Gastrocnemius medialis (tissue), 4 donors: Measurements from ENCODE around the gene AK5.

Experiments
- CTCF ChIP-seq, 5 experiments: fragments of 450-650 bp in 3 of 5; fragments of 200-600 bp in 2 of 5; sonication (generic) in 2 of 5; IDR thresholded peaks in 4 of 5; conservative IDR thresholded peaks in 1 of 5; 1 replicate in 4 of 5; 2 replicates in 1 of 5; pipeline ENCODE4 v1.5.1; 2016 to 2019; ENCODE audit warnings: antibody characterized with exemption in 5 of 5, mild to moderate bottlenecking in 3 of 5, moderate library complexity in 3 of 5
- POLR2A ChIP-seq, 2 donors: fragments of 450-650 bp; IDR thresholded peaks; one replicate each; pipeline ENCODE4 v1.6.1; 2017; ENCODE audit warnings: antibody characterized with exemption in 2 of 2, mild to moderate bottlenecking in 2 of 2, moderate library complexity in 2 of 2

GRCh38 chr1:77273891-77274290 lies 7.9 kb upstream of the AK5 start:
- TF ChIP-seq CTCF (IDR thresholded peaks at IDR 0.05 in 4 of 5, conservative IDR thresholded peaks at IDR 0.05 in 1 of 5) = no peak
- TF ChIP-seq POLR2A (IDR thresholded peaks at IDR 0.05) = no peak
